Testis (tissue), 3 donors: ENCODE measurements around the gene EPB41L2. TPM values are rescaled to one million over a fixed set of nuclear protein-coding genes. Genes with fewer than 3 reads are reported as not detected.

Experiments
- DNase-seq: peaks from one replicate; pipeline ENCODE4 v3.0.0-alpha.2; 2019
- H3K27ac ChIP-seq, 2 donors: fragments of 200-600 bp; sonication (generic); one replicate each; pipeline ENCODE4 v1.5.1; 2019
- H3K27me3 ChIP-seq: fragments of 200-600 bp; sonication (generic); one replicate; pipeline ENCODE4 v1.5.1; 2019
- H3K36me3 ChIP-seq: fragments of 200-600 bp; sonication (generic); one replicate; pipeline ENCODE4 v1.5.1; 2017; ENCODE audit warnings: low read depth; ENCODE audit errors: missing control alignments
- H3K4me1 ChIP-seq: fragments of 200-600 bp; sonication (generic); one replicate; pipeline ENCODE4 v1.5.1; 2019
- H3K4me3 ChIP-seq, 2 donors: fragments of 200-600 bp; sonication (generic); one replicate each; pipeline ENCODE4 v1.5.1; 2017 to 2019
- H3K9me3 ChIP-seq: fragments of 200-600 bp; sonication (generic); one replicate; pipeline ENCODE4 v1.5.1; 2017
- CTCF ChIP-seq, 3 experiments: fragments of 450-650 bp in 2 of 3; fragments of 200-600 bp in 1 of 3; sonication (generic) in 1 of 3; IDR thresholded peaks; one replicate each; pipeline ENCODE4 v1.5.1; 2016 to 2019; ENCODE audit warnings: antibody characterized with exemption in 3 of 3, mild to moderate bottlenecking in 2 of 3, moderate library complexity in 1 of 3
- POLR2A ChIP-seq: fragments of 450-650 bp; IDR thresholded peaks from one replicate; pipeline ENCODE4 v1.6.1; 2017; ENCODE audit warnings: antibody characterized with exemption, mild to moderate bottlenecking, moderate library complexity
- WGBS, 2 donors: methylation state at CpG; one replicate each; pipeline ENCODE4 v1.1.5; 2018; 5-methylcytosine and 5-hydroxymethylcytosine counted together
- intact Hi-C: fragments of 100-400 bp; cut with DNase I; formaldehyde crosslinking; loops from one replicate; pipeline ENCODE4 v1.15.1; 2023; ENCODE audit warnings: low total_unique reads
- polyA plus RNA-seq: library from polyadenylated mRNA; stranded (reverse); fragments of 350-450 nt; fragmentation: Illumina TruSeq; extraction: RNeasy Lipid Tissue Mini Kit (QIAGEN cat#74804); gene quantifications from one replicate; pipeline ENCODE4 v1.2.3, GENCODE V29; 2014; ENCODE audit warnings: low read depth, low replicate concordance; ENCODE audit not compliant: insufficient read depth
- total RNA-seq, 2 donors: library from RNA; depleted of rRNA; stranded (reverse); fragments of >200 nt; gene quantifications; one replicate each; pipeline ENCODE4 v1.2.3, GENCODE V29; 2016

The EPB41L2 gene
- total and polyA plus RNA-seq, 3 donors from 2014 or later: 131 to 206 (median 139) TPM

GRCh38 chr6:131017962-131018361, 45.1 kb downstream of the EPB41L2 start:
- no peak for TF ChIP-seq POLR2A
- no peak for TF ChIP-seq CTCF (IDR thresholded peaks at IDR 0.05)
- Histone ChIP-seq H3K4me3 (no peak overlapping the region), H3K9me3 (no peaks in the 10 kb centered on the region), H3K4me1 (peaks cover 30% of the 10 kb centered on the region), H3K27ac (no peak overlapping the region), H3K27me3 (no peaks in the 10 kb centered on the region), H3K36me3 (no peaks in the 10 kb centered on the region)
- DNase-seq: no peak
- 92 to 94% methylated on average over 3 of the region's 3 CpGs for WGBS, 2 donors
- intact Hi-C loops: no loop called here

- peak; percentile 58 for DNase-seq
- intact Hi-C loops: no loop called here
- H3K4me1 ChIP-seq: peaks cover 31% of the 10 kb centered on the region
- H3K9me3 ChIP-seq: no peaks in the 10 kb centered on the region
- peak overlapping the region in 1 of 2 donors; percentile 12 for H3K27ac ChIP-seq
- 27 to 36% methylated on average over 3 of the region's 3 CpGs for WGBS, 2 donors
- no peaks in the 10 kb centered on the region for H3K27me3 ChIP-seq
- no peaks in the 10 kb centered on the region for H3K36me3 ChIP-seq
- H3K4me3 ChIP-seq: no peak overlapping the region
- TF ChIP-seq POLR2A: no peak
- TF ChIP-seq CTCF (IDR thresholded peaks at IDR 0.05): no peak
These were observed 47.3 kb downstream of the EPB41L2 start for GRCh38 chr6:131015630-131016263.

DNA sequence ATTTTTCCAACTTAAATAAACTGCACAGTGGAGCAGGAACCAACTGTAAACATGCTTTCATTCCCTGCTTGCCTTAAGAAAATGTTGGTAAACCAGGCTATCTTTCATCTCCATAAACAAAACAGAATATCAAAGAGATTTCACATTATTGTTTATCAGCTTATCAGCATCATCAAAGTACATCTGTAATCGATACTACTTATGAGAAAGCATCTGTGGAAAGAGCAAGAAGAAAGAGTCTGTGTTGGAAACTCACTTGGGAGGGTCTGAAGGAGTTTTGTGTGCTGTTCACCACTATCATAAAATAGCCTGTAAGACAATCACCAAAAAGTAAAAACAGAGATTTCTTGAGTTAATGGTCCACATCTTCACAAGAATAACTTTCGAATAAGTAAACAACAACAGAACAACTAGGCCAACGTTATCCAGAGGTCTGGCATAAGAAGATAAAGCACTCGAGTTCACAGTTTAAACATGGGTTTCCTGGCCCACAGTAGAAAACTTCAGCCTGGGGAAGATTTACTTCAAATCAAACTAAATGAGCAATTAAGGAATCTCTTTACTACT, 47.9 kb downstream of the EPB41L2 start:
- WGBS, 2 donors: 27 to 35% methylated on average over 4 of the region's 4 CpGs

DNA sequence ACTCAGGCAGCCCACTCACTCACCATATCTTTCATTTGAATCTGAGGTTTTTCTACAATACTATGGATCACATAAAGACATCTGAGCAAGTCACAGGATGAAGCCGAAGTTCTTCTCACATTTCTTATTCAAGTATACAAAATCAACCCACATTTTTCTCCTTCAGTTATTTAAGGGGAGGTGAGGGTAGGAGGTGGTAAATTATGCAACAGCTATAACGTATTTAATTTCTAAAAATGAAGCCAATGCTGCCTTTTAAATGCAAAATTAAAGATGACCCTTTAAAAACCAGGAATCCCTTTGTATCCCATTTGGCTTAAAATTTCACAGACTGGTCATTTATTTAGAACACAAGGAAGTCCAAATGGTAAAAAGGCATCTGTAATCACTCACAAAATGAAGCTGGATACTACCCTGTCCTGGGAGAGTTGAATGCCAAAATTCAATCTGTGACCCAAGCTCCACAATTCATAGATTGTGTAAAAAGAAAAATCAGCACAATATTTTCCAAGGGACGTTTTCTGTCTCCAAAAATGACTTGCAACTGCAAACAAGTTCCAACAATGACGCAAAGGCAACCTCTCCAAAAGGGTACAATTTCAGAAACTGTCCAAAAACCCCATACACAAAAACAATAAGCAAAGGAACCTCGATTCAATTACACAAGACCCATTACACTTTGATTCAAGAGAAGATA, 48.8 kb downstream of the EPB41L2 start:
- Histone ChIP-seq H3K9me3 (no peaks in the 10 kb centered on the region), H3K4me3 (no peak overlapping the region), H3K27me3 (no peaks in the 10 kb centered on the region), H3K4me1 (peaks cover 31% of the 10 kb centered on the region), H3K36me3 (no peaks in the 10 kb centered on the region), H3K27ac (peak overlapping the region in 1 of 2 donors; percentile 12)
- intact Hi-C loops: no loop called here
- 33 to 38% methylated on average over 5 of the region's 5 CpGs for WGBS, 2 donors
- DNase-seq: no peak
- TF ChIP-seq CTCF (IDR thresholded peaks at IDR 0.05) (no peak), POLR2A (no peak)

More for the DNA sequence above, 47.9 kb downstream of the EPB41L2 start:
- peak overlapping the region in 1 of 2 donors; percentile 12 for H3K27ac ChIP-seq
- H3K36me3 ChIP-seq: no peaks in the 10 kb centered on the region
- intact Hi-C loops: no loop called here
- no peaks in the 10 kb centered on the region for H3K9me3 ChIP-seq
- H3K4me1 ChIP-seq: peaks cover 31% of the 10 kb centered on the region
- TF ChIP-seq CTCF (IDR thresholded peaks at IDR 0.05) (no peak), POLR2A (no peak)
- H3K4me3 ChIP-seq: no peak overlapping the region
- DNase-seq: no peak
- no peaks in the 10 kb centered on the region for H3K27me3 ChIP-seq
